ENCODE results near the gene NUDT4B. TPM values are rescaled to one million over a fixed set of nuclear protein-coding genes. Genes with fewer than 3 reads are reported as not detected.
"Not testable (repeated sequence)": the region's sequence is repeated elsewhere in the genome, so short reads cannot be mapped to it uniquely, and the experiment has no call there.

The NUDT4B gene
- polyA plus RNA-seq, 3 donors, result 7.7 to 17.4 (median 8.4) TPM

- H3K27me3 Mint-ChIP-seq (ENCODE audit: low read depth in 3 of 3); H3K4me1 ChIP-seq (ENCODE audit: control insufficient read depth in 1 of 2, insufficient read depth in 2 of 2, low read length in 2 of 2); H3K4me2 ChIP-seq (replicated peaks; ENCODE audit: extremely low read depth, low read length, poor library complexity, severe bottlenecking); H3K4me3 Mint-ChIP-seq; H4K20me1 ChIP-seq (ENCODE audit: insufficient read depth, low read length); H3K4me1 Mint-ChIP-seq; DNase-seq; H3K36me3 Mint-ChIP-seq; H3K27ac Mint-ChIP-seq; H3K79me2 ChIP-seq (ENCODE audit: insufficient read depth, low read length); H2AFZ ChIP-seq (ENCODE audit: insufficient read depth, low read depth, low read length, poor library complexity, severe bottlenecking); H3K9me3 ChIP-seq (replicated peaks in 1 of 2; ENCODE audit: control insufficient read depth in 1 of 2, insufficient read depth in 1 of 2, low read length in 2 of 2); H3K27ac ChIP-seq (ENCODE audit: low read depth in 1 of 2, low read length in 2 of 2); H3K9me3 Mint-ChIP-seq; H3K27me3 ChIP-seq (ENCODE audit: control insufficient read depth in 2 of 2, insufficient read depth in 2 of 2, low read length in 2 of 2); intact Hi-C loops (cut with micrococcal nuclease); H3K9ac ChIP-seq (ENCODE audit: insufficient read depth, low read length, poor library complexity, severe bottlenecking); H3K4me3 ChIP-seq (replicated peaks in 1 of 3; ENCODE audit: low read depth in 2 of 3, low read length in 3 of 3); H3K36me3 ChIP-seq (replicated peaks in 1 of 2; ENCODE audit: control insufficient read depth in 1 of 2, insufficient read depth in 2 of 2, low read length in 2 of 2): not testable (repeated sequence)
- WGBS (ENCODE audit: insufficient coverage), result no CpG with 5 or more reads among the region's 4 CpGs
Observed at GRCh38 chr1:148705316-148705948, 43.1 kb upstream of the NUDT4B start.

GRCh38 chr1:148708779-148709333, 39.7 kb upstream of the NUDT4B start:
- H3K9me3 ChIP-seq (replicated peaks in 1 of 2; ENCODE audit: control insufficient read depth in 1 of 2, insufficient read depth in 1 of 2, low read length in 2 of 2); H3K4me1 Mint-ChIP-seq; H3K4me3 ChIP-seq (replicated peaks in 1 of 3; ENCODE audit: low read depth in 2 of 3, low read length in 3 of 3); H3K4me2 ChIP-seq (replicated peaks; ENCODE audit: extremely low read depth, low read length, poor library complexity, severe bottlenecking); H3K36me3 ChIP-seq (replicated peaks in 1 of 2; ENCODE audit: control insufficient read depth in 1 of 2, insufficient read depth in 2 of 2, low read length in 2 of 2); H2AFZ ChIP-seq (ENCODE audit: insufficient read depth, low read depth, low read length, poor library complexity, severe bottlenecking); H3K27me3 ChIP-seq (ENCODE audit: control insufficient read depth in 2 of 2, insufficient read depth in 2 of 2, low read length in 2 of 2); H3K4me3 Mint-ChIP-seq; H3K9ac ChIP-seq (ENCODE audit: insufficient read depth, low read length, poor library complexity, severe bottlenecking); H3K4me1 ChIP-seq (ENCODE audit: control insufficient read depth in 1 of 2, insufficient read depth in 2 of 2, low read length in 2 of 2); H3K9me3 Mint-ChIP-seq; H3K27me3 Mint-ChIP-seq (ENCODE audit: low read depth in 3 of 3); H3K27ac Mint-ChIP-seq; intact Hi-C loops (cut with micrococcal nuclease); DNase-seq; H3K27ac ChIP-seq (ENCODE audit: low read depth in 1 of 2, low read length in 2 of 2); H3K36me3 Mint-ChIP-seq; H3K79me2 ChIP-seq (ENCODE audit: insufficient read depth, low read length); H4K20me1 ChIP-seq (ENCODE audit: insufficient read depth, low read length): not testable (repeated sequence)
- WGBS (ENCODE audit: insufficient coverage), result no CpG with 5 or more reads among the region's 1 CpG

- not testable (repeated sequence) for H3K4me3 Mint-ChIP-seq; H3K27me3 Mint-ChIP-seq (ENCODE audit: low read depth in 3 of 3)
- no CpG with 5 or more reads among the region's 8 CpGs for WGBS (ENCODE audit: insufficient coverage)
Observed at GRCh38 chr1:148710772-148711523, 37.6 kb upstream of the NUDT4B start.

GRCh38 chr1:148712353-148712752, 36.2 kb upstream of the NUDT4B start:
- H3K4me1 Mint-ChIP-seq; H3K4me2 ChIP-seq (replicated peaks; ENCODE audit: extremely low read depth, low read length, poor library complexity, severe bottlenecking); H3K9me3 ChIP-seq (replicated peaks in 1 of 2; ENCODE audit: control insufficient read depth in 1 of 2, insufficient read depth in 1 of 2, low read length in 2 of 2); H4K20me1 ChIP-seq (ENCODE audit: insufficient read depth, low read length); H3K4me3 ChIP-seq (replicated peaks in 1 of 3; ENCODE audit: low read depth in 2 of 3, low read length in 3 of 3); intact Hi-C loops (cut with micrococcal nuclease); H3K36me3 Mint-ChIP-seq; H3K36me3 ChIP-seq (replicated peaks in 1 of 2; ENCODE audit: control insufficient read depth in 1 of 2, insufficient read depth in 2 of 2, low read length in 2 of 2); H3K4me3 Mint-ChIP-seq; H3K9ac ChIP-seq (ENCODE audit: insufficient read depth, low read length, poor library complexity, severe bottlenecking); H3K27ac ChIP-seq (ENCODE audit: low read depth in 1 of 2, low read length in 2 of 2); H3K9me3 Mint-ChIP-seq; H3K4me1 ChIP-seq (ENCODE audit: control insufficient read depth in 1 of 2, insufficient read depth in 2 of 2, low read length in 2 of 2); H3K27ac Mint-ChIP-seq; DNase-seq; H3K27me3 Mint-ChIP-seq (ENCODE audit: low read depth in 3 of 3); H2AFZ ChIP-seq (ENCODE audit: insufficient read depth, low read depth, low read length, poor library complexity, severe bottlenecking); H3K27me3 ChIP-seq (ENCODE audit: control insufficient read depth in 2 of 2, insufficient read depth in 2 of 2, low read length in 2 of 2); H3K79me2 ChIP-seq (ENCODE audit: insufficient read depth, low read length): not testable (repeated sequence)
- no CpG with 5 or more reads among the region's 1 CpG for WGBS (ENCODE audit: insufficient coverage)

More at GRCh38 chr1:148710772-148711523, 37.6 kb upstream of the NUDT4B start:
- H3K27ac ChIP-seq (ENCODE audit: low read depth in 1 of 2, low read length in 2 of 2); H3K9me3 Mint-ChIP-seq; H4K20me1 ChIP-seq (ENCODE audit: insufficient read depth, low read length); H3K4me2 ChIP-seq (replicated peaks; ENCODE audit: extremely low read depth, low read length, poor library complexity, severe bottlenecking); H3K4me1 Mint-ChIP-seq; H3K4me3 ChIP-seq (replicated peaks in 1 of 3; ENCODE audit: low read depth in 2 of 3, low read length in 3 of 3); H3K36me3 Mint-ChIP-seq; H3K36me3 ChIP-seq (replicated peaks in 1 of 2; ENCODE audit: control insufficient read depth in 1 of 2, insufficient read depth in 2 of 2, low read length in 2 of 2); H3K4me1 ChIP-seq (ENCODE audit: control insufficient read depth in 1 of 2, insufficient read depth in 2 of 2, low read length in 2 of 2); H3K79me2 ChIP-seq (ENCODE audit: insufficient read depth, low read length); intact Hi-C loops (cut with micrococcal nuclease); H3K9ac ChIP-seq (ENCODE audit: insufficient read depth, low read length, poor library complexity, severe bottlenecking); DNase-seq; H3K27me3 ChIP-seq (ENCODE audit: control insufficient read depth in 2 of 2, insufficient read depth in 2 of 2, low read length in 2 of 2); H2AFZ ChIP-seq (ENCODE audit: insufficient read depth, low read depth, low read length, poor library complexity, severe bottlenecking); H3K9me3 ChIP-seq (replicated peaks in 1 of 2; ENCODE audit: control insufficient read depth in 1 of 2, insufficient read depth in 1 of 2, low read length in 2 of 2); H3K27ac Mint-ChIP-seq: not testable (repeated sequence)

Measured in CD14-positive monocyte (primary cell).